Aorta (tissue), 5 donors: ENCODE measurements around the gene SMAD2. TPM values are rescaled to one million over a fixed set of nuclear protein-coding genes. Genes with fewer than 3 reads are reported as not detected.

Experiments used
- ATAC-seq: fragments of 200-7000 bp; cut with Tn5 transposase; one replicate; pipeline ENCODE4 v1.9.1; 2022; ENCODE audit warnings: moderate library complexity; ENCODE audit not compliant: low FRiP score
- DNase-seq, 2 donors: peaks; one replicate each; pipeline ENCODE4 v3.0.0-alpha.2; 2020
- H3K27ac ChIP-seq, 2 donors: one replicate each; pipeline ENCODE4 v1.5.1; 2013; ENCODE audit warnings: low read length in 2 of 2, mild to moderate bottlenecking in 2 of 2, moderate library complexity in 2 of 2, control low read depth in 1 of 2, inconsistent platforms in 1 of 2, low read depth in 1 of 2
- H3K27me3 ChIP-seq, 2 donors: one replicate each; pipeline ENCODE4 v1.6.1; 2013; ENCODE audit warnings: control low read depth in 1 of 2, low read length in 1 of 2, mild to moderate bottlenecking in 1 of 2, moderate library complexity in 1 of 2; ENCODE audit not compliant: insufficient read depth in 2 of 2, control insufficient read depth in 1 of 2
- H3K36me3 ChIP-seq, 2 donors: one replicate each; pipeline ENCODE4 v1.6.1; 2013; ENCODE audit warnings: control low read depth in 1 of 2, low read length in 1 of 2, mild to moderate bottlenecking in 1 of 2; ENCODE audit not compliant: insufficient read depth in 2 of 2, control insufficient read depth in 1 of 2
- H3K4me1 ChIP-seq, 2 donors: one replicate each; pipeline ENCODE4 v1.6.1; 2013; ENCODE audit warnings: low read length in 2 of 2, control low read depth in 1 of 2, mild to moderate bottlenecking in 1 of 2, moderate library complexity in 1 of 2; ENCODE audit not compliant: insufficient read depth in 2 of 2, control insufficient read depth in 1 of 2
- H3K4me3 ChIP-seq, 2 donors: one replicate each; pipeline ENCODE4 v1.5.1; 2013; ENCODE audit warnings: low read length in 2 of 2, control low read depth in 1 of 2, mild to moderate bottlenecking in 1 of 2
- H3K9me3 ChIP-seq: one replicate; pipeline ENCODE4 v1.6.1; 2013; ENCODE audit warnings: mild to moderate bottlenecking, low read length; ENCODE audit not compliant: control insufficient read depth
- WGBS, 2 donors: extraction: QIAGEN DNeasy Blood & Tissue Kit; methylation state at CpG; one replicate each; pipeline ENCODE4 v1.1.7; 2013; 5-methylcytosine and 5-hydroxymethylcytosine counted together
- intact Hi-C, 2 donors: fragments of 100-400 bp; cut with DNase I; formaldehyde crosslinking; loops; one replicate each; pipeline versions ENCODE4 v1.14.2 to v1.15.0; 2022
- polyA plus RNA-seq, 2 donors: library from polyadenylated mRNA; stranded (reverse); fragments of 200-250 nt; gene quantifications; one replicate each; pipeline ENCODE4 v1.2.3, GENCODE V29; 2013
- total RNA-seq, 2 donors: library from RNA; stranded (reverse); fragmentation: NEBNext Ultra II Directional; extraction: Animal tissue kit (Norgen Biotek cat#: 25700); gene quantifications; one replicate each; pipeline ENCODE4 v1.2.1, GENCODE V29; 2021
- donor health status: healthy with polysubstance abuse.
- donor health status: Bipolar disorder and iron deficiency.
- donor health status: DM: no; HTN: no; CAD: no.
- donor health status: DM: no; HTN: no; CAD: no.
- donor health status: DM: yes; HTN: yes; CAD: no.

SMAD2 gene
- total and polyA plus RNA-seq, 4 donors = 45.4 to 137 (median 104) TPM

DNA sequence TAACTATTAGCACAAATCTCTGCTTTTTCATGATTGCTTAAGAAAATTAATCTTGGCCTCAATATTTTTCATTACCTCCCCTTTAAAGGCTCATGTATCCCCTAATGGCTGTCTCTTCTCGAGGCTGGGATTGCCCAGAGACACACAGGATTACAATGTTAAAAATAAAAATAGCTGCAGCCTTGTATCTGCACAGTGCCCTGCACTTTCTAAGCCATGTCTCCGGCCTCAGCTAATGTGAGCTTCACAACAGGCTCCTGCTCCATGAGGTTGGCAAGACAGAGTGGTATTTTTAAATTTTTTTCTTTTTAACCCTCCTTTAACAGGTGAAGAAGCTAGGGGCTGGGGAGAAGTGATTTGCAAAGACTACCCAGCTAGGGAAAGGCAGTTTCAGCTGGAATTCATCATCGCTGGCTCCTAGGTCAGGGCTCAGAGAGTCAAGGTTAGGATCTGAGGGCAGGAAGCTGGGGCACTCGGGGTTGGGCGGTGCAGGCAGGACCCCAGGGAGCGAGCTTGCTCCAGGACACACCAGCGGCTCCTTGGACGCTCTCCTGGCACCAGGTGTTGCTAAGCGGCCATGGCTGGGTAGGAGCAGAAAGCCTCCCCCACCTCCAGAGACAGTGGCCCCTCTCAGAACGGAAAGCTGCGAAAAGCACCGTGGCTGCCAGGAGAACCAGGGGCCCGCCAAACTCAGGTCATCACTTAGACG lies 135.6 kb downstream of the SMAD2 start:
- WGBS, 2 donors = 13% methylated on average over 14 of the region's 14 CpGs
- no peak for ATAC-seq

DNA sequence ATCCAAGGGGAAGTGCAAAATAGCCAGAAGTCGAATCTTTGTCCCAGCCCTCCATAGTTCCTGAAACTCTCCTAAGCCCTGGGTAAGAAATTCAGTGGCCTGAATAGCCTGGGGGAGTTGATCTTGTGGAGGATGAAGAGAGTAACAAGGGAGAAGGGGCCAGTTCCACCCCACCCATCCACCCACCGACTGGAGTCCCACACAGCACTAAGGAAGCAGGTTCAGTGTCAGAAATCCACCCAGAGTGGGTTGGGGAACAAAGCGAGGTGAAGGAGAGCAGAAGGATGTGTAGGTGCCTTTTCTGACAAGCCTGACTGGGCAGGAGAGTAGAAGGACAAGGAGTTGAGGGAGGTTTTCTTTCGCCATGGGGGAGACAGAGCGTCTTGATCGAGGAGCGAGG lies 136.8 kb downstream of the SMAD2 start:
- H3K27ac ChIP-seq = no peak overlapping the region
- intact Hi-C loops = no loop called here
- H3K4me1 ChIP-seq = no peaks in the 10 kb centered on the region
- H3K27me3 ChIP-seq = no peaks in the 10 kb centered on the region
- no peak for ATAC-seq
- H3K36me3 ChIP-seq = no peaks in the 10 kb centered on the region
- WGBS, 2 donors = 95 to 97% methylated on average over 7 of the region's 7 CpGs
- no peaks in the 10 kb centered on the region for H3K9me3 ChIP-seq
- no peak for DNase-seq
- H3K4me3 ChIP-seq = no peak overlapping the region

More for the DNA sequence above, 135.6 kb downstream of the SMAD2 start:
- no peaks in the 10 kb centered on the region for H3K9me3 ChIP-seq
- no peak overlapping the region for H3K27ac ChIP-seq
- H3K4me1 ChIP-seq = no peaks in the 10 kb centered on the region
- H3K4me3 ChIP-seq = no peak overlapping the region
- no peak for DNase-seq
- intact Hi-C loops = no loop called here
- no peaks in the 10 kb centered on the region for H3K36me3 ChIP-seq
- no peaks in the 10 kb centered on the region for H3K27me3 ChIP-seq

DNA sequence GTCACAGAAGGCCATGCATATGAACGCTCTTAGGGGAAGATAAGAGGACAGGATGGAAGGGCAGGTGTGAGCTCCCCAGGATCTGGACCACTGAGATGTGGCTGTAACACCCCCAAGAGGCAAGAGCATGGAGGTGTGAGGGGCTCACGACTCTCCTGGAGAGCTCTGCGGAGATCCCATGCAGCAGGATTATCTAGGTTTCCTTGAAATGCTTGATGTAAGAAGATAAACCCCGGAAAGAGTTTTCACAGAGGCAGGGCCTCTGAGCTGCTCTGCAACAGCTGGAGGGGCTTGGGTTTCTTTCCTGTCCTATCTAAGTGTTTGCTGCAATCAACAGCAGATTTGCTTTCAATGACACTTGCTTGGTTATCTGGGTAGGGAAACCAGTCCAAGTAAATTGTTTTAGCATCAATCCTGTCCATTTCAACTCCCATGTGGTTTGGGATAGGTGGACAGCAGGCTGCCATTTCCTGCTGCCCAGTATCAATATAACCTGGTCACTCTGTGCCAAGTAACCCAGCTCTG lies 138.9 kb downstream of the SMAD2 start:
- no peak overlapping the region for H3K4me3 ChIP-seq
- no peak for DNase-seq
- WGBS, 2 donors = 90 to 91% methylated on average over 4 of the region's 4 CpGs
- H3K36me3 ChIP-seq = no peaks in the 10 kb centered on the region
- no peaks in the 10 kb centered on the region for H3K9me3 ChIP-seq
- no peaks in the 10 kb centered on the region for H3K4me1 ChIP-seq
- H3K27ac ChIP-seq = no peak overlapping the region
- intact Hi-C loops = no loop called here
- H3K27me3 ChIP-seq = no peaks in the 10 kb centered on the region
- ATAC-seq = no peak

DNA sequence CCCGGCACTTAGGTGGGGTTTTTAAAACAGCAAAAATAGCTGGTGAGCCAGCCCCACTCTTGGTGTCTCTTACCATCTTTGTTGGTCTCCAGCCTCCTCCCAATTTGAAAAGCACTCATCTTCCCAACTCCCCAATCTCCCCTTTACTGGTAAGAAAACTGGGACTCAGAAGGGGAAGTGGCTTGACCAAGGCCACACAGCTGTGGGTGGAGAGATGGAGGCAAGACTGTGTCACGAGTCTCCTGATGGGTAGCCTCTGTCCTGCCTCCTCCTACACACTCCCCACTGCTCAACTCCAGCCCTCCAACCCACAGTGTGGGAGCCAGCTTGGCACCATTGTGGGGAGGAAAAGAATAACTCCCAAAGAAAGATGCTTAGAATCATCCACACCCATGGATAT lies 140.4 kb downstream of the SMAD2 start:
- Histone ChIP-seq H3K27me3 (no peaks in the 10 kb centered on the region), H3K4me3 (no peak overlapping the region), H3K9me3 (no peaks in the 10 kb centered on the region), H3K4me1 (no peaks in the 10 kb centered on the region), H3K27ac (no peak overlapping the region), H3K36me3 (no peaks in the 10 kb centered on the region)
- intact Hi-C loops = no loop called here
- DNase-seq (no peak), ATAC-seq (no peak)
- 86 to 90% methylated on average over 2 of the region's 2 CpGs for WGBS, 2 donors

DNA sequence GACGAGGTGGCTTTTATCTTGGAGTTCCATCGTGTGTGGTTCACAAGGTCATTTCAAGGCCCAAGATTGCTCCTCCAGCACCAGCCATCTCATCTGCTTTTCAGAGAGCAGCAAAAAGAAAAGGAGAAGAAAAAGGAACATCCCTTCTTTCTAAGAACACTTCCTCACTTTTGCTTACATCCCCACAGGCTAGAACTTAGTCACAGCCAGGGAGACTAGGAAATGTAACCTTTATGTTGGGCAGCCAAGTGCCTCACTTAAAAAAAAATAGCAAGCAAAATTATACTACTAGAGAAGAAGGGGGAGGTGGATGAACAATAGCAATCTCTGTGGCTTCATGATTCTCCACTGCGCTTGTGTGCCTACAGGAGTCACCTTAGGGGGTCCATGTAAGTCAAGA lies 141.8 kb downstream of the SMAD2 start:
- H3K9me3 ChIP-seq = no peaks in the 10 kb centered on the region
- intact Hi-C loops = no loop called here
- H3K27ac ChIP-seq = no peak overlapping the region
- no peaks in the 10 kb centered on the region for H3K27me3 ChIP-seq
- 88 to 92% methylated on average over 3 of the region's 3 CpGs for WGBS, 2 donors
- no peak for DNase-seq
- H3K4me3 ChIP-seq = no peak overlapping the region
- ATAC-seq = no peak
- H3K4me1 ChIP-seq = no peaks in the 10 kb centered on the region
- H3K36me3 ChIP-seq = no peaks in the 10 kb centered on the region

DNA sequence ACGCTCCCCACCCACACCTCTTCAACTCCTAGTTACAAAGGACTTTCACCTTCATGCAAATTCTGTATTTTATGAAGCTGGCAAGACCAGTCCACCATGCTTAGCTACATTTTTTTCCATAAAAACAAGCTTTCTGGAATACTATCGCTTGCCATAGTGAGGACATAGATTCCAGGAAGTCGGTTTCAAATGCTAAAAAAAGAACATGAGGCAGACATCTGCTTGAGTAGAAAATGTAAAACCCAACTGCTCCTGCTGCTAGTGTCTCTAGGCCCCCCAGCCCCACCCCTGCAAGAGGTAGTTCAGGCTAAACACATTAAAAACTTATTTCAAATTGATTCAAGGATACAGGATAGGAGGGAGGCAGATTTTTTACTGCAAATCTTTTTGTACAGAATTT lies 148.9 kb downstream of the SMAD2 start:
- H3K4me1 ChIP-seq = no peaks in the 10 kb centered on the region
- no peak overlapping the region for H3K27ac ChIP-seq
- H3K4me3 ChIP-seq = no peak overlapping the region
- 33 to 38% methylated on average over 3 of the region's 3 CpGs for WGBS, 2 donors
- DNase-seq = no peak
- no peak for ATAC-seq
- no peaks in the 10 kb centered on the region for H3K36me3 ChIP-seq
- peaks cover 2% of the 10 kb centered on the region for H3K9me3 ChIP-seq
- no peaks in the 10 kb centered on the region for H3K27me3 ChIP-seq
- intact Hi-C loops = no loop called here

DNA sequence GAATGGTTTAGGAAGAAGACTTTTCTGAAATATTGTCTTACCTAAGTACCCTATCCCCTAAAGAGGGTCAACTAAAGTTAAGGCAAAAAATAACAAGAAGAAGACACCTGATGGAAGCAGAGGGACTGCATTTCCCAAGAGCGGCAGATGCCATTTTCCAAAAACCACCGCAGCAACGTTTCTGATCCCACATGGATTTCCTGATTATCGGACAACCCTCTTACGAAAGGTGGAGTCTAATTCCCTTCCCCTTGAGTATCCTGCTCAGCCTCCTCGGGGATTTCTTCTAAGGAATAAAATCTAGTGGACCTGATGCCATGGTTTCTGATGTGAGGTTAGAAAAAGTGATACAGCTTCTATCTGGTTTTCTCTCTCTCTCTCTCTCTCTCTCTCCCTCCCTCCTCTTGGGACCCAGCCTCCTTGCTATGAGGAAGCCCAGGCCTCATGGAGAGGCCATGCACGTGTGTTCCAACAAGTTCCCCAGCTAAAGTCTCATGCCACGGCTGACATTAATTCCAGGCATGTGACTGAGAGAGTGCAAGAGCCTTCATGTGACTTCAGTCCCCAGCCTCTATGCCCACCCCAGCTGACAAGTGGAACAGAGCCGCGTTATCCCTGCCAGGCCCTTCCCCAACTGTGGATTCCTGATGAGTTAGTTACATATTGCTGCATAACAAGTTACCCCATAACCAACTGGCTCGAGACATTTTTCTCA lies 150.3 kb downstream of the SMAD2 start:
- no peak for DNase-seq
- H3K36me3 ChIP-seq = no peaks in the 10 kb centered on the region
- intact Hi-C loops = no loop called here
- H3K27ac ChIP-seq = no peak overlapping the region
- H3K27me3 ChIP-seq = no peaks in the 10 kb centered on the region
- H3K4me1 ChIP-seq = no peaks in the 10 kb centered on the region
- WGBS, 2 donors = 90 to 91% methylated on average over 11 of the region's 11 CpGs
- ATAC-seq = no peak
- H3K9me3 ChIP-seq = peaks cover 2% of the 10 kb centered on the region
- no peak overlapping the region for H3K4me3 ChIP-seq

DNA sequence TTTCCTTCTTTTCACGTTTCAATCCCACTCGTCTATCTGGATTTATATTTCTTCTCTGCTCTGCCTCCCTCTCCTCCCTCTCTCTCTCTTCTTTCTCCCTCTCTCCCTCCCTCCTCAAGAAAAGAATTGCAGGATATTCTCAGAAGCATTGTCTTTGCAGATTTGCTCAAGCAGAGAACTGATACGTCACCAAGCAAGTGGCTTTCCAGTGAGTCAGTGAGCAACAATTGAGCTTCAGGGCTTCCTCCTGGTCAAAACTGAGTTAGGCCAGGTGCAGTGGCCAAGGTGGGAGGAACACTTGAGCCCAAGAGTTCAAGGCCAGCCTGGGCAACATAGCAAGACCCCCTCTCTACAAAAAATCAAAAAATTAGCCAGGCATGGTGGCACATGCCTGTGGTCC lies 151.1 kb downstream of the SMAD2 start:
- peaks cover 2% of the 10 kb centered on the region for H3K9me3 ChIP-seq
- intact Hi-C loops = no loop called here

DNA sequence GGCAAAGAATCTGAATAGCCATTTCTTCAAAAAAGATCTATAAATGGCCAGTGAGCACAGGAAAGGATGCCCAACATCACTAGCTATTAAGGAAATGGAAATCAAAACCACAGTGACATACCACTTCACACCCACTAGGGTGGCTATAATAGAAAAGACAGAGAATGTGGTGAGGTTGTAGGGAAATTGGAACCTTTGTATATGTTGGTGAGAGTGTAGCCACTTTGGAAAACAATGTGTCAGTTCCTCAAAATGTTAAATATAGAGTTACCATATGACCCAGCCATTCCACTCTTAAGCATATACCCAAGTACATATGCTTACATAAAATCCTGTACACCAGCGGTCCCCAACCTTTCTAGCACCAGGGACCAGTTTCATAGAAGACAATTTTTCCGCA lies 152.8 kb downstream of the SMAD2 start:
- H3K9me3 ChIP-seq = no peaks in the 10 kb centered on the region
- DNase-seq (no peak), ATAC-seq (no peak)
- H3K27me3 ChIP-seq = no peaks in the 10 kb centered on the region
- H3K4me1 ChIP-seq = no peaks in the 10 kb centered on the region
- 89 to 94% methylated on average over 2 of the region's 2 CpGs for WGBS, 2 donors
- no peaks in the 10 kb centered on the region for H3K36me3 ChIP-seq
- no peak overlapping the region for H3K4me3 ChIP-seq
- H3K27ac ChIP-seq = no peak overlapping the region
- intact Hi-C loops = no loop called here

More for the DNA sequence above, 151.1 kb downstream of the SMAD2 start:
- Histone ChIP-seq H3K27ac (no peak overlapping the region), H3K4me3 (no peak overlapping the region), H3K36me3 (no peaks in the 10 kb centered on the region), H3K27me3 (no peaks in the 10 kb centered on the region), H3K4me1 (no peaks in the 10 kb centered on the region)
- WGBS, 2 donors = 62 to 75% methylated on average over 3 of the region's 3 CpGs
- DNase-seq (no peak), ATAC-seq (no peak)
